Esophagus muscularis mucosa (tissue), 4 donors: ENCODE data around the gene ALG1. TPM values are rescaled to one million over a fixed set of nuclear protein-coding genes. Genes with fewer than 3 reads are reported as not detected.
A peak's percentile ranks its signal among the peaks of the same experiment; 100 is the strongest.

Experiments
- DNase-seq: peaks from one replicate; pipeline ENCODE4 v3.0.0-alpha.2; 2017; ENCODE audit errors: extremely low spot score
- H3K27ac ChIP-seq, 4 donors: fragments of 200-600 bp; sonication (generic); replicated peaks in 1 of 4; 1 replicate in 3 of 4; 2 replicates in 1 of 4; pipeline ENCODE4 v1.5.1; 2016 to 2019; ENCODE audit warnings: mild to moderate bottlenecking in 1 of 4
- H3K27me3 ChIP-seq, 4 donors: fragments of 200-600 bp; sonication (generic); one replicate each; pipeline versions ENCODE4 v1.5.1 to v1.6.0; 2016 to 2019
- H3K36me3 ChIP-seq, 4 donors: fragments of 200-600 bp; sonication (generic); one replicate each; pipeline ENCODE4 v1.5.1; 2016 to 2019
- H3K4me1 ChIP-seq, 4 donors: fragments of 200-600 bp; sonication (generic); one replicate each; pipeline ENCODE4 v1.5.1; 2016 to 2019
- H3K4me3 ChIP-seq, 4 donors: fragments of 200-600 bp; sonication (generic); 1 replicate in 2 of 4; 2 replicates in 2 of 4; pipeline ENCODE4 v1.5.1; 2016 to 2019; ENCODE audit warnings: mild to moderate bottlenecking in 4 of 4, moderate library complexity in 1 of 4
- H3K9me3 ChIP-seq, 4 donors: fragments of 200-600 bp; sonication (generic); 1 replicate in 3 of 4; 2 replicates in 1 of 4; pipeline ENCODE4 v1.5.1; 2016 to 2019
- CTCF ChIP-seq, 3 experiments: fragments of 200-600 bp in 2 of 3; fragments of 450-650 bp in 1 of 3; sonication (generic) in 2 of 3; IDR thresholded peaks; one replicate each; pipeline ENCODE4 v1.5.1; 2017 to 2019; ENCODE audit warnings: antibody characterized with exemption in 3 of 3, mild to moderate bottlenecking in 2 of 3, moderate library complexity in 1 of 3
- EP300 ChIP-seq: sonication (generic); formaldehyde crosslinking; IDR thresholded peaks from one replicate; pipeline ENCODE4 v1.6.1; 2017; ENCODE audit warnings: antibody characterized with exemption
- POLR2A ChIP-seq: fragments of 450-650 bp; IDR thresholded peaks from one replicate; pipeline ENCODE4 v1.6.1; 2017; ENCODE audit warnings: antibody characterized with exemption, moderate library complexity, mild to moderate bottlenecking, low read depth
- POLR2AphosphoS5 ChIP-seq, 2 donors: sonication (generic); formaldehyde crosslinking; IDR thresholded peaks; one replicate each; pipeline ENCODE4 v1.6.1; 2017; ENCODE audit warnings: antibody characterized with exemption in 2 of 2
- WGBS: methylation state at CpG from one replicate; pipeline ENCODE4 v1.1.5; 2018; 5-methylcytosine and 5-hydroxymethylcytosine counted together
- intact Hi-C: fragments of 100-400 bp; cut with DNase I; formaldehyde crosslinking; loops from one replicate; pipeline ENCODE4 v1.15.1; 2023
- total RNA-seq, 4 donors: library from RNA; depleted of rRNA; stranded (reverse); fragments of >200 nt; gene quantifications; one replicate each; pipeline versions ENCODE4 v1.1.0 to v1.2.1, GENCODE V29; 2016

Gene ALG1
- total RNA-seq, 4 donors from 2014 or later, result 10.4 to 15.9 (median 12.2) TPM

DNA sequence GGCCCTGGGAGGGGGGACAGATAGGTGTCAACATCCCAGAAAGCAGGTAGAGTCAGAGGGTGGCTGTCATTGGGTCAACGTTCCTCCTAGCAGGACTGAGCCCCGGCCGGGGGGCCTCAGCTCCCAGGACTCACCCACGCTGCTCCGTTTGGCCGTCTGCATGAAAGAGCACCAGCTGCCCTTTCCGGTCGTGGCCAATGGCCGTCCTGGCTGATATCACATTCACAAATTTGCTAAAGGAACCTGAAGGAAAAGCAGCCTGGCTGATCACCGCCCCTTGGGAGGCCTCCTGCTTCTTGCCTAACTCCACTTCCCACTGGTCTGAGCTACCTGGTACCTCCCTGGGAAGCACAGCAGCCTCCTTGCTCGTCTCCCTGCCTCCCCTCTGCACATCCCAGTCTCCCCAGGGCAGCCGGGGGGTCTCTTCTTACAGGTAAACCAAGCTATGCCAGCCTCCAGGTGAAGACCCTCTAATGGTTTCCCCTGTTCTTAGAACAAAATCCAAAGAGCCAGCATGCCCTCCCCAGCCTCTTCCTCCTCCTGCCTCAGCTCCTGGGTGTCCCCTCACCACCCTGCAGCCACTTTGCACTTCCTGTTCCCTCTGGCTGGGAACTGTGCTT lies 41.3 kb upstream of the ALG1 start:
- H3K4me1 ChIP-seq, result peaks cover 16 to 26% (median 23%) of the 10 kb centered on the region in 4 donors
- no peaks in the 10 kb centered on the region for H3K27me3 ChIP-seq
- H3K27ac ChIP-seq, result no peak overlapping the region
- TF ChIP-seq EP300 (no peak), POLR2A (no peak), CTCF (IDR thresholded peaks at IDR 0.05) (no peak), POLR2AphosphoS5 (IDR thresholded peaks at IDR 0.05) (no peak)
- no peak for DNase-seq
- peaks cover 13 to 53% (median 30%) of the 10 kb centered on the region in 4 donors for H3K36me3 ChIP-seq
- H3K9me3 ChIP-seq, result no peaks in the 10 kb centered on the region
- 91% methylated on average over 9 of the region's 12 CpGs for WGBS
- intact Hi-C loops, result no loop called here
- H3K4me3 ChIP-seq, result no peak overlapping the region

DNA sequence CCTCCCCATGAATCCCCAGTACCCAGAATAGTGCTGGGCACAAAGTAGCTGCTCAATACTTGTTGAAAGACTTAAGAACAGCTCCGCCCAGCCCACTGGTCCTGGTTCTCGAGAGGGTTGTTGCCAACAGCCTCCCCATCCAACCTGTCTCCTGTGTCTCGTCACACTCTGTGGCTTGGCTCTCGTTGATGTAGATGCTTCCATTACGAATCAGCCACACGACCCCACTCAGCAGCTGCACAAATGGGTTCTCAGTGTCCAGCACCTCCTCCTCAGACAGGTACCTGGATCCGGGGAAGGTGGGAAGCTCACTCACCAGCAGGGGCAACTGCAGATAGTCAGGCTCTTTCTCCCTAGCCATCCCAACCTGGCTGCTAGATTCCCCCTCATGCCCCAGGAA lies 40.0 kb upstream of the ALG1 start:
- Histone ChIP-seq H3K4me1 (peaks cover 16 to 26% (median 23%) of the 10 kb centered on the region in 4 donors), H3K27ac (no peak overlapping the region), H3K4me3 (no peak overlapping the region), H3K27me3 (no peaks in the 10 kb centered on the region), H3K36me3 (peaks cover 13 to 50% (median 29%) of the 10 kb centered on the region in 4 donors), H3K9me3 (no peaks in the 10 kb centered on the region)
- TF ChIP-seq EP300, result no peak
- no peak for TF ChIP-seq POLR2AphosphoS5 (IDR thresholded peaks at IDR 0.05)
- no peak for TF ChIP-seq CTCF (IDR thresholded peaks at IDR 0.05)
- TF ChIP-seq POLR2A, result no peak
- DNase-seq, result no peak
- 83% methylated on average over 7 of the region's 7 CpGs for whole genome bisulfite sequencing
- intact Hi-C loops, result no loop called here

DNA sequence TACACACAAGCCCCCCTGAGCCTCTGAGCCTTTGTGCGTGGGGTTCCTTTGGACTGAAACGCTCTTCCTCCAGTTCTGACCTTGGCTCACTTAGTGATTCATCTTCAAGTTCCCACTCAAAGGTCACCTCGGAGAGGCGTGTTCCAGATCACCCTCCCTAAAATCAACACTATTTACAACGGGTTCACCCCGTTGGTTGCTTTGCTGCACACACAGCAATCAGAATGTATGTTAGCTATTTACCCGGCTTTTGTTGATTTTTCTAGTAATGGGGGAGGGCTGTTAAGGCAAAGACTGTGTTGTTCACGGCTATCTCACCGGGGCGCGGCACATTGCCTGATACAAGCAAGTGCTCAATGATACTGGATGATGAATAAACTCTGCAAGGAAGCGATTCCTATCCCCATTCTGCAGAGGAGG lies 38.9 kb upstream of the ALG1 start:
- WGBS, result 39% methylated on average over 12 of the region's 12 CpGs
- DNase-seq, result no peak
- TF ChIP-seq EP300 (no peak), POLR2AphosphoS5 (IDR thresholded peaks at IDR 0.05) (no peak), CTCF (IDR thresholded peaks at IDR 0.05) (no peak), POLR2A (no peak)

DNA sequence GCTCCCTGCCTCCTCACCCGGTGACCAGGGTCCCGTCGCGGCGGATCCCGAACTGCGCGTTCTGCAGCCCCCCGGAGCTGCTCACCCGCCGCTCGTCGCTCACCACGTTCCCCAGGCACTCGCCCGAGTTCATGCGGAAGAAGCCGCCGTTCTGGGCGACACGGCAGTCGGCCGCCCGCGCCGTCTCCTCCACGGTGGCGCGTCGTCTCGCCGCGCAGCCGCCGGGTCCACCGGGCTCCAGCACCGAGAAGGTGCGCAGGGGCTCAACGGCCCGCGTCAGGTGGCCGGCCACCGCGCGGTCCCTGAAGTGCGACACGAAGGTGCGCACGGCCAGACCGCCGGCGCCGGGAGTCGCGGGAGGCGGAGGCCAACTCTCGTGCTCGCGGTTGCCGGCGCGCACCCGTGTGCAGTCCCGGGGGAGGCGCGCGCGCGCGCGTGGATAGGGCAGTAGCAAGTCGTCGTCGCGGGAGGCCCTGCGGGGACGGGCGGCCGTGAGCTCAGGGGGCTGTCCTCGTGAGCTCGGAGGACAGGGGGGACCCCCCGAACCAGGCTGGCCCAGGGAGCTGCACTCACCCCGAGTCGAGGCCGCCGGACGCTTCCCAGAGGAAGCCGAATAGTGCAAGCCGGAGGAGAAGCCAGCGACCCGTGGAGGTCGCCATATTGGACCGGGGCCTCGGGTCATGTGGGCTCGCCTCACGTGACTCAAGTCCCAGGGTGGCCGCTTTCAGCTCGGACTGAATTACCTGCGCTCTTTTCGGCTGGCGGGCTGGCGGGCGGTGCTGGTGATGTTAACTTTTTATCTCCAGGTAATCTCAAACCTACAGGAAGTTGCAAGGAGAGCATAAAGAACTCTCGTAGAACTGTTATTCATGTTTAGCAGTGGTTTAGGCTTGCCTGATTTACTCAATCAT lies 38.1 kb upstream of the ALG1 start, which contains the start of gene NAGPA:
TSS of gene NAGPA (minus strand) at position 680 of the 911 bp plus-strand sequence. CDS start at position 659, 21 bp downstream.
- intact Hi-C loops, result no loop called here
- H3K4me3 ChIP-seq, result peak within 1 kb of the TSS; percentile 77 to 91 (median 88)
- no peaks in the 10 kb centered on the region for H3K27me3 ChIP-seq
- TF ChIP-seq POLR2AphosphoS5 (IDR thresholded peaks at IDR 0.05) (peak; percentile 76 to 87), CTCF (IDR thresholded peaks at IDR 0.05) (no peak), POLR2A (no peak), EP300 (no peak)
- H3K27ac ChIP-seq, result peak within 1 kb of the TSS; percentile 59 to 74 (median 67)
- H3K4me1 ChIP-seq, result peaks cover 16 to 26% (median 23%) of the 10 kb centered on the region in 4 donors
- H3K36me3 ChIP-seq, result peaks cover 2 to 31% (median 13%) of the 10 kb centered on the region in 4 donors
- no peaks in the 10 kb centered on the region for H3K9me3 ChIP-seq
- 1% methylated on average over 55 of the region's 104 CpGs for WGBS
- peak; percentile 98 for DNase-seq

More for the DNA sequence above, 38.9 kb upstream of the ALG1 start:
- Histone ChIP-seq H3K4me1 (peaks cover 16 to 26% (median 23%) of the 10 kb centered on the region in 4 donors), H3K4me3 (peak overlapping the region; percentile 77 to 91 (median 88)), H3K36me3 (peaks cover 7 to 39% (median 18%) of the 10 kb centered on the region in 4 donors), H3K27ac (peak overlapping the region in 1 of 4 donors; percentile 59), H3K27me3 (no peaks in the 10 kb centered on the region), H3K9me3 (no peaks in the 10 kb centered on the region)
- intact Hi-C loops, result no loop called here
